H1 (cell line): ENCODE measurements around the gene SLC22A23. TPM values are rescaled to one million over a fixed set of nuclear protein-coding genes. Genes with fewer than 3 reads are reported as not detected.

Experiments
- CTCF ChIA-PET: fragments of 300-600 bp; sonication (Branson Sonifier 250); formaldehyde crosslinking; loops from one replicate; lab custom pipeline; 2021; ENCODE audit not compliant: partially characterized antibody; lab: Charles Lee
- POLR2A ChIA-PET: fragments of 300-600 bp; sonication (Branson Sonifier 250); formaldehyde crosslinking; loops from one replicate; lab custom pipeline; 2021; ENCODE audit warnings: inconsistent platforms; ENCODE audit not compliant: partially characterized antibody; lab: Charles Lee
- DNase-seq, 2 experiments: peaks; one replicate each; pipeline versions ENCODE4 v3.0.0 to v3.0.0-alpha.2; 2010 to 2022; ENCODE audit warnings: low spot score in 2 of 2, low read depth in 1 of 2, mixed read lengths in 1 of 2
- FAIRE-seq: peaks from 2 replicates; lab custom pipeline; 2011; peaks lifted over from hg19 to GRCh38; lab: Jason Lieb, UNC
- H2AFZ ChIP-seq: 2 replicates; pipeline ENCODE4 v1.8.1; 2012; ENCODE audit warnings: low read length, inconsistent platforms
- H2AK5ac ChIP-seq: 2 replicates; pipeline ENCODE4 v1.6.1; 2013; ENCODE audit warnings: low read depth, low read length
- H2BK120ac ChIP-seq: replicated peaks from 2 replicates; pipeline ENCODE3; 2013; ENCODE audit warnings: low read depth, low read length, inconsistent platforms
- H2BK12ac ChIP-seq: 2 replicates; pipeline ENCODE4 v1.6.1; 2013; ENCODE audit warnings: low read depth, low read length
- H2BK15ac ChIP-seq: 2 replicates; pipeline ENCODE4 v1.6.1; 2013; ENCODE audit warnings: low read length
- H2BK20ac ChIP-seq: 2 replicates; pipeline ENCODE4 v1.6.1; 2013; ENCODE audit warnings: low read length
- H2BK5ac ChIP-seq: 2 replicates; pipeline ENCODE4 v1.6.1; 2013; ENCODE audit warnings: low read depth, low read length
- H3K14ac ChIP-seq: 2 replicates; pipeline ENCODE4 v1.6.1; 2013; ENCODE audit warnings: inconsistent platforms; ENCODE audit not compliant: insufficient read length
- H3K18ac ChIP-seq: 2 replicates; pipeline ENCODE4 v1.6.1; 2013; ENCODE audit warnings: low read length; ENCODE audit errors: extremely low read depth
- H3K23ac ChIP-seq: 2 replicates; pipeline ENCODE4 v1.6.1; 2013; ENCODE audit warnings: inconsistent platforms; ENCODE audit not compliant: insufficient read length
- H3K23me2 ChIP-seq: 2 replicates; pipeline ENCODE4 v1.6.1; 2013; ENCODE audit warnings: low read depth, low read length
- H3K27ac ChIP-seq: 2 replicates; pipeline ENCODE4 v1.6.1; 2011; ENCODE audit warnings: low read depth, low read length, inconsistent platforms
- H3K27me3 ChIP-seq, 4 experiments: replicated peaks in 1 of 4; 1 replicate in 1 of 4; 2 replicates in 3 of 4; pipeline versions ENCODE4 v1.6.1 to v1.8.1; 2011 to 2013; ENCODE audit warnings: low read length in 3 of 4, mild to moderate bottlenecking in 3 of 4, inconsistent platforms in 2 of 4, mixed read lengths in 2 of 4, moderate library complexity in 1 of 4; ENCODE audit not compliant: control insufficient read depth in 3 of 4, insufficient read depth in 3 of 4; ENCODE audit errors: extremely low read depth in 1 of 4
- H3K36me3 ChIP-seq, 4 experiments: 2 replicates each; pipeline versions ENCODE4 v1.6.1 to v1.8.1; 2011 to 2013; ENCODE audit warnings: mild to moderate bottlenecking in 4 of 4, low read length in 3 of 4, moderate library complexity in 2 of 4, control low read depth in 1 of 4, inconsistent platforms in 1 of 4; ENCODE audit not compliant: insufficient read depth in 4 of 4, control insufficient read depth in 2 of 4
- H3K4ac ChIP-seq: replicated peaks from 2 replicates; pipeline ENCODE3; 2013; ENCODE audit warnings: low read length, low read depth, mixed read lengths, inconsistent platforms; ENCODE audit not compliant: insufficient read length
- H3K4me1 ChIP-seq, 4 experiments: replicated peaks in 1 of 4; 1 replicate in 1 of 4; 2 replicates in 3 of 4; pipeline versions ENCODE4 v1.6.1 to v1.8.1; 2011 to 2013; ENCODE audit warnings: low read length in 3 of 4, inconsistent platforms in 2 of 4, mixed read lengths in 1 of 4; ENCODE audit not compliant: insufficient read depth in 4 of 4, control insufficient read depth in 3 of 4
- H3K4me2 ChIP-seq, 2 experiments: 2 replicates each; pipeline versions ENCODE4 v1.6.1 to v1.8.1; 2011 to 2013; ENCODE audit warnings: low read depth in 2 of 2, low read length in 2 of 2, control low read depth in 1 of 2, inconsistent platforms in 1 of 2, mild to moderate bottlenecking in 1 of 2; ENCODE audit not compliant: insufficient read depth in 1 of 2
- H3K4me3 ChIP-seq, 4 experiments: fragments of 200-600, 300-600 bp in 1 of 4; sonication (generic), shearing (Covaris generic), sonication (Bioruptor Twin) in 1 of 4; 2 replicates each; pipeline versions ENCODE4 v1.5.1 to v1.8.1; 2011 to 2016; ENCODE audit warnings: low read length in 4 of 4, low read depth in 3 of 4, control low read depth in 2 of 4, inconsistent platforms in 2 of 4, mild to moderate bottlenecking in 2 of 4, mixed read lengths in 1 of 4, moderate library complexity in 1 of 4; ENCODE audit not compliant: insufficient read depth in 2 of 4; ENCODE audit errors: extremely low read depth in 1 of 4
- H3K56ac ChIP-seq: replicated peaks from 2 replicates; pipeline ENCODE3; 2013; ENCODE audit warnings: low read depth, mild to moderate bottlenecking, mixed read lengths, low read length, inconsistent platforms; ENCODE audit not compliant: insufficient read length
- H3K79me1 ChIP-seq: 2 replicates; pipeline ENCODE4 v1.6.1; 2013; ENCODE audit warnings: low read depth, low read length, control low read depth
- H3K79me2 ChIP-seq, 2 experiments: 2 replicates each; pipeline versions ENCODE4 v1.6.1 to v1.8.1; 2012 to 2013; ENCODE audit warnings: low read length in 2 of 2, mild to moderate bottlenecking in 2 of 2, inconsistent platforms in 1 of 2; ENCODE audit not compliant: insufficient read depth in 2 of 2, control insufficient read depth in 1 of 2
- H3K9ac ChIP-seq, 4 experiments: replicated peaks in 1 of 4; 1 replicate in 1 of 4; 2 replicates in 3 of 4; pipeline versions ENCODE4 v1.6.1 to v1.8.1; 2011 to 2013; ENCODE audit warnings: low read depth in 3 of 4, low read length in 3 of 4, control low read depth in 2 of 4, mild to moderate bottlenecking in 2 of 4, moderate library complexity in 2 of 4, inconsistent platforms in 1 of 4; ENCODE audit errors: extremely low read depth in 1 of 4
- H3K9me3 ChIP-seq, 2 experiments: 2 replicates each; pipeline versions ENCODE4 v1.6.1 to v1.8.1; 2012 to 2013; ENCODE audit warnings: mild to moderate bottlenecking in 2 of 2, moderate library complexity in 2 of 2, control low read depth in 1 of 2, inconsistent platforms in 1 of 2, low read depth in 1 of 2, low read length in 1 of 2, mixed read lengths in 1 of 2; ENCODE audit not compliant: insufficient read depth in 2 of 2
- H4K20me1 ChIP-seq, 2 experiments: replicated peaks in 1 of 2; 2 replicates each; pipeline versions ENCODE3 to v1.8.1; 2011 to 2013; ENCODE audit warnings: inconsistent platforms in 2 of 2, low read length in 2 of 2, mild to moderate bottlenecking in 1 of 2; ENCODE audit not compliant: insufficient read depth in 2 of 2, control insufficient read depth in 1 of 2
- H4K5ac ChIP-seq: 2 replicates; pipeline ENCODE4 v1.6.1; 2013; ENCODE audit warnings: low read length, low read depth, mixed read lengths, inconsistent platforms; ENCODE audit not compliant: insufficient read length
- H4K8ac ChIP-seq: 2 replicates; pipeline ENCODE4 v1.8.0; 2013; ENCODE audit warnings: mild to moderate bottlenecking, moderate library complexity, low read length, inconsistent platforms; ENCODE audit not compliant: insufficient read depth; ENCODE audit errors: extremely low read depth
- H4K91ac ChIP-seq: replicated peaks from 2 replicates; pipeline ENCODE3; 2013; ENCODE audit warnings: low read length, mixed read lengths, inconsistent platforms; ENCODE audit not compliant: insufficient read length
- BACH1 ChIP-seq: IDR thresholded peaks from 2 replicates; pipeline ENCODE4 v1.6.1; 2012; ENCODE audit warnings: low read length, improper control_type of control experiment
- E2F6 ChIP-seq: IDR thresholded peaks from 2 replicates; pipeline ENCODE4 v1.6.1; 2012; ENCODE audit warnings: inconsistent platforms
- GABPA ChIP-seq: IDR thresholded peaks from 2 replicates; pipeline ENCODE4 v1.6.1; 2011; ENCODE audit warnings: mild to moderate bottlenecking, low read length, moderate library complexity, borderline replicate concordance; ENCODE audit not compliant: insufficient read depth
- GTF2F1 ChIP-seq: IDR thresholded peaks from 2 replicates; pipeline ENCODE4 v1.6.1; 2012; ENCODE audit warnings: low read depth, low read length, improper control_type of control experiment, borderline replicate concordance
- KDM4A ChIP-seq: IDR thresholded peaks from one replicate; pipeline ENCODE4 v1.7.1; 2012; ENCODE audit warnings: low read depth, mild to moderate bottlenecking, moderate library complexity, low read length, inconsistent platforms; ENCODE audit not compliant: severe bottlenecking
- RNF2 ChIP-seq: fragments of 200-900, 300-1000 bp; sonication (generic); IDR thresholded peaks from 2 replicates; pipeline ENCODE4 v1.7.1; 2016; ENCODE audit warnings: borderline replicate concordance, low read depth, mild to moderate bottlenecking, antibody characterized with exemption, low read length; ENCODE audit not compliant: poor library complexity, severe bottlenecking; ENCODE audit errors: missing control alignments
- SP2 ChIP-seq: IDR thresholded peaks from 2 replicates; pipeline ENCODE4 v1.6.1; 2012; ENCODE audit warnings: mild to moderate bottlenecking, low read length, inconsistent platforms
- TAF7 ChIP-seq: optimal IDR thresholded peaks from 2 replicates; pipeline ENCODE3; 2011; ENCODE audit warnings: low read depth, mild to moderate bottlenecking, inconsistent platforms, low read length, moderate library complexity, borderline replicate concordance
- TCF12 ChIP-seq: IDR thresholded peaks from 2 replicates; pipeline ENCODE4 v1.6.1; 2011; ENCODE audit warnings: low read depth, mild to moderate bottlenecking, low read length
- WGBS, 2 experiments: shearing (Covaris generic) in 1 of 2; methylation state at CpG; one replicate each; pipeline versions ENCODE4 v1.1.6 to v1.1.7; 2013 to 2015; ENCODE audit warnings: low lambda C conversion rate in 2 of 2, mixed read lengths in 2 of 2, inconsistent platforms in 1 of 2, low coverage in 1 of 2, missing lambda C conversion rate in 1 of 2; ENCODE audit not compliant: insufficient replicate concordance in 2 of 2, insufficient coverage in 1 of 2, insufficient read length in 1 of 2; ENCODE audit errors: extremely low coverage in 1 of 2, missing lambda C conversion rate in 1 of 2; 5-methylcytosine and 5-hydroxymethylcytosine counted together
- polyA plus RNA-seq, 7 experiments: library from polyadenylated mRNA; depleted of rRNA in 3 of 7; stranded (reverse) in 5 of 7; unstranded in 2 of 7; fragments of >200 nt in 5 of 7; fragments of 200-250 nt in 2 of 7; gene quantifications; 1 replicate in 5 of 7; 2 replicates in 1 of 7; 4 replicates in 1 of 7; pipeline versions ENCODE4 v1.2.1 to v1.2.3, GENCODE V29; 2011 to 2013; ENCODE audit warnings: missing spikeins in 2 of 7, mixed read lengths in 2 of 7
- total RNA-seq: library from RNA; stranded (reverse); fragmentation: NEBNext Ultra II Directional; extraction: Animal tissue kit (Norgen Biotek cat#: 25700); gene quantifications from 2 replicates; pipeline ENCODE4 v1.2.1, GENCODE V29; 2021
- TF ChIP-seq, protein P1 (sequence below), 3 experiments: IDR thresholded peaks; 1 replicate in 2 of 3; 2 replicates in 1 of 3; pipeline versions ENCODE4 v1.5.1 to v1.6.1; 2011; ENCODE audit warnings: low read length in 3 of 3, mild to moderate bottlenecking in 3 of 3, inconsistent platforms in 2 of 3, low read depth in 1 of 3, moderate library complexity in 1 of 3; ENCODE audit not compliant: insufficient read depth in 1 of 3; ENCODE audit errors: control extremely low read depth in 1 of 3

SLC22A23 gene
- total and polyA plus RNA-seq, 2 of the 8 experiments (the other 6 are each of a cell fraction or from before 2014, with no cell fraction given) = 9.9 to 38.4 TPM

DNA sequence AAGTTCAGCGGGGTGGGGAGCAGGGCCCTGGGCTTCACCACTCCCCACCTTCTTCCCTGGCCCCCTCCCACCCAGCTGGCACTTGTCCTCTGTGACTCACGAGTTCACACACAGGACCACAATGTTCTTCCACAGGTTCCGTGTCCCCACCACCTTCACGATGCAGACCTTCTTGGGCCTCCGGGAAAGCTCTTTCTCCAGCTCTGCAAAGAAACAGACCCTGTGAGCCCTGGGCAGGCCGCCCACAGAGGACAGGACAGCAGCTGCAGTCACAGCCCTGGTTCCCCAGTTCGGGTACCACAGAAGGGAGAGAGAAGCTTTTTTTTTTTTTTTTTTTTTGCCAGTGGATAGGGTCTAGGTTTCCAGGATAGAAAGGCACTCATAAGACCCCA, 167.2 kb downstream of the SLC22A23 start:
- Histone ChIP-seq H3K18ac (no peak overlapping the region), H3K9me3 (no peaks in the 10 kb centered on the region), H3K23me2 (no peaks in the 10 kb centered on the region), H2BK120ac (no peak overlapping the region), H4K8ac (peak overlapping the region; percentile 9; the same call in 1 of the 2 replicates), H3K79me1 (no peaks in the 10 kb centered on the region), H3K4me1 (no peaks in the 10 kb centered on the region; a peak in 1 of 7 replicates), H4K5ac (no peak overlapping the region), H2AK5ac (no peak overlapping the region), H2BK12ac (no peak overlapping the region), H3K36me3 (peaks cover 0 to 4% (median 0%) of the 10 kb centered on the region in 4 experiments; a peak in 2 of 8 replicates), H4K20me1 (no peaks in the 10 kb centered on the region), H3K4me2 (no peak overlapping the region), H3K14ac (no peak overlapping the region), H3K27ac (no peak overlapping the region), H3K4me3 (no peak overlapping the region), H4K91ac (no peak overlapping the region), H2BK20ac (no peak overlapping the region), H2BK15ac (no peak overlapping the region), H3K56ac (no peak overlapping the region), H3K23ac (no peak overlapping the region), H3K9ac (no peak overlapping the region), H3K4ac (no peak overlapping the region), H2AFZ (no peak overlapping the region), H2BK5ac (no peak overlapping the region), H3K79me2 (no peaks in the 10 kb centered on the region), H3K27me3 (no peaks in the 10 kb centered on the region)
- FAIRE-seq (no peak), DNase-seq (no peak)
- ChIA-PET POLR2A (no interaction called here), CTCF (interaction anchor here (0.7 to 2.7 kb wide), 6 partner anchors 9 to 442 kb away, joined by 3 to 17 read pairs (median 6); no protein-coding TSS in a partner anchor)
- WGBS, 2 experiments = 90% methylated on average over 7 of the region's 7 CpGs; no CpG with 5 or more reads in 1 of the 2 experiments
- TF ChIP-seq GTF2F1 = no peak
- TF ChIP-seq RNF2 = no peak
- no peak for TF ChIP-seq TCF12
- TF ChIP-seq E2F6 = no peak
- no peak for TF ChIP-seq GABPA
- TF ChIP-seq SP2 = no peak
- TF ChIP-seq TAF7 = no peak
- TF ChIP-seq KDM4A = no peak
- TF ChIP-seq BACH1 = no peak
- TF ChIP-seq, protein P1, sequence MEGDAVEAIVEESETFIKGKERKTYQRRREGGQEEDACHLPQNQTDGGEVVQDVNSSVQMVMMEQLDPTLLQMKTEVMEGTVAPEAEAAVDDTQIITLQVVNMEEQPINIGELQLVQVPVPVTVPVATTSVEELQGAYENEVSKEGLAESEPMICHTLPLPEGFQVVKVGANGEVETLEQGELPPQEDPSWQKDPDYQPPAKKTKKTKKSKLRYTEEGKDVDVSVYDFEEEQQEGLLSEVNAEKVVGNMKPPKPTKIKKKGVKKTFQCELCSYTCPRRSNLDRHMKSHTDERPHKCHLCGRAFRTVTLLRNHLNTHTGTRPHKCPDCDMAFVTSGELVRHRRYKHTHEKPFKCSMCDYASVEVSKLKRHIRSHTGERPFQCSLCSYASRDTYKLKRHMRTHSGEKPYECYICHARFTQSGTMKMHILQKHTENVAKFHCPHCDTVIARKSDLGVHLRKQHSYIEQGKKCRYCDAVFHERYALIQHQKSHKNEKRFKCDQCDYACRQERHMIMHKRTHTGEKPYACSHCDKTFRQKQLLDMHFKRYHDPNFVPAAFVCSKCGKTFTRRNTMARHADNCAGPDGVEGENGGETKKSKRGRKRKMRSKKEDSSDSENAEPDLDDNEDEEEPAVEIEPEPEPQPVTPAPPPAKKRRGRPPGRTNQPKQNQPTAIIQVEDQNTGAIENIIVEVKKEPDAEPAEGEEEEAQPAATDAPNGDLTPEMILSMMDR (IDR thresholded peaks at IDR 0.05; ENCODE audit: control extremely low read depth in 1 of 3, insufficient read depth in 1 of 3, low read depth in 1 of 3, low read length in 3 of 3) = no peak
